GM21529 (cell line): ENCODE data around the gene USP30.

Experiments used
- ATAC-seq: cut with Tn5 transposase; IDR thresholded peaks from one replicate; pipeline ENCODE4 v1.9.1; 2021; ENCODE audit not compliant: unreplicated experiment

Gene USP30

GRCh38 chr12:109121346-109121880 is 69.0 kb downstream of the USP30 start:
- ATAC-seq: no peak

GRCh38 chr12:109124878-109125648 is 72.7 kb downstream of the USP30 start:
- no peak for ATAC-seq

- no peak for ATAC-seq
These were observed 73.4 kb downstream of the USP30 start for GRCh38 chr12:109125791-109126190.

- no peak for ATAC-seq
These were observed 74.4 kb downstream of the USP30 start for GRCh38 chr12:109126784-109127183.

GRCh38 chr12:109127533-109128242 is 75.3 kb downstream of the USP30 start:
- ATAC-seq: no peak

- no peak for ATAC-seq
These were observed 78.1 kb downstream of the USP30 start for GRCh38 chr12:109130297-109131153.

- no peak for ATAC-seq
These were observed 79.0 kb downstream of the USP30 start for GRCh38 chr12:109131154-109132050.

GRCh38 chr12:109134186-109134917 is 82.0 kb downstream of the USP30 start:
- ATAC-seq: no peak

GRCh38 chr12:109137055-109137454 is 84.7 kb downstream of the USP30 start:
- no peak for ATAC-seq
